GM19238 (cell line): ENCODE data around the gene GALT.
A peak's percentile ranks its signal among the peaks of the same experiment; 100 is the strongest.

Source experiments
- DNase-seq: peaks from one replicate; pipeline ENCODE4 v3.0.0; 2011; ENCODE audit warnings: low spot score; ENCODE audit not compliant: insufficient read length

Gene GALT

GRCh38 chr9:34646211-34647083 lies at the start of gene GALT:
Gene GALT (plus strand): TSS chr9:34646675. CDS start chr9:34646705, 30 bp downstream.
- DNase-seq = peak; percentile 98

DNA sequence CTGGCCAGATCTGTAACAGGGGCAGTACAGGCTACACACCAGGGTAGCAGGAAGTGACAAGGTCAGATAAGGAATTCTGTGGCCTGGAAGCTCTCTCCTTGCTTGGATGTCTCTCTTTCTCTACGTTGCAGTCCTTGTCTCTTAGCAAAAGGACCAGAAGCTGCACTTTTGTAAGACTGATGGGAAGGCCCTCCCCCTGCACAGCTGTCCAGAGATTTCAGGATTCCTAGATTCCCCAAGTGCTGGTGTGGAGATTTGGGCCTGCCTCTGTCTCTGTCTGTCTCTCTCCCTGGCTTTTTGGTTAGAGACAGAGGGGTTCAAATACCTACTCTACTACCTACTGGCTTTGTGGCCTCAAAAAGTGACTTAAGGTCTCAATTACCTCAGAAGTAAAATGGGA lies 46.9 kb upstream of the GALT start:
- DNase-seq = no peak

- no peak for DNase-seq
Measured at GRCh38 chr9:34600908-34601307, 45.6 kb upstream of the GALT start.

DNA sequence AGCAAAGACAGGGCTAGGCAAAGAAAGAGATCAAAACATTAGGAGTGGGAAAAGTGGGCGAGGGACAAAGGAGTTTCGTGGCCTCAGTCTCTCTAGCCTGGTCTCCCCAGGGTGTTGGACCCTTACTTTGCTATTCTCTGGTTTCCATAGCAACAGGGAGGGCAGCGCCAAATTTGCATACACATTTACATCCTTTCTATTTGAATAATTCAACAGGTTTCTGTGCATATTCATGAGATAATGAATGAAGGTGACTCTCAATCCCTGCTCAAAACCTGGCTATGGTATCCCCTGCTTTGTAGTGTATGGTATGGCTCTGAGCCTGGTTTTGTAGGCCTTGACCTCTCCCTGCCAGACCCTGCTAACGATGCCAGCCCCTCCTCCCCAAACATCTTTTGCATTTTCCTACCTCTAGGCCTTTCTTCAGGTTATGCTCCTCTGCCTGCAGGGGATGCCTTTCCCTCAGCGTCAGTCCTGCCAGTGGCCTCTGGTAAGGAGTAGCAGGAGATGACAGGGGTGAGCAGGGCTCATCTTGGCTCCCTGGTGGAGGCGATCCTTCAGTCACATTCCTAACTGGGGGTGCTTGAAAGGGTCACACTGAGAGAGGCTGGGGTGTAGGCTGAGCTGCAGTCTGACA lies 44.4 kb upstream of the GALT start:
- no peak for DNase-seq

GRCh38 chr9:34603610-34604231 lies 42.8 kb upstream of the GALT start:
- DNase-seq = peak; percentile 75

DNA sequence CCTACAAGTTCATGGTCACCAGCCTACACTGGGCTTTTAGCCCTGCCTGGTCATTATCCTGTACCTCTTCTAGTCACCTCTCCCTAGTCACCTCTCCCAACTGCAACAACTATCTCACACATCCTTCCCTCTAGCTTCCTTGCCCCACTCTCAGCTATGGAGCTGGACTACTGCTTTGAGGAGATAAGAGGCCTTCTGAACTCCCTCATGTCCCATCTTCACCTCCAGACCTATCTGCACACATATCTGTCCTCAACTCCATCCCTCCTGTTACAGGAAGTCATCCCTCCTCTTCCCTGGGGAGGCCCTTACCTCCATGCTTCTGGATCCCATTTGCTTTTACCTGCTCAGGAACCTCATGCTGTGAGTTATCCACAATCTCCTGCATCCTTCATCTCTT lies 40.3 kb upstream of the GALT start:
- DNase-seq = no peak

DNA sequence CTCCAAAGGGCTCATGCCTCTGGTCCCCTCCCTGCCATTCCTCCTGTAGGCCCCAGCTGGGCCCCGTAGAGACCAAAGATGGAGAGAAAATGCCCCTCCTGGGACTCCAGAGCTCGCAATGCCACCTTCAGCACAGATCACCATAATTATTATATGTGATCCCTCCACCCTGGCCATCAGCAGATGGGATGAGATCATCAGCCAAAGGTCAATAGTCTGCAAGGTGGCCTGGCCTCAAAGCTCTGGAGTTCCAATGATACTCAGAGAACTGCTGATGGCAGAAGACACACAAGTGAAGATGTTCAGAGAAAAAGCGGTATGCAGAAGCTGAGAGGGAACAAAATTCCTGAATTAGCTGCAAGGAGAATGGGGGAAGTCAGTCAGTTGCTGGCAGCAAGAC lies 39.6 kb upstream of the GALT start:
- no peak for DNase-seq

DNA sequence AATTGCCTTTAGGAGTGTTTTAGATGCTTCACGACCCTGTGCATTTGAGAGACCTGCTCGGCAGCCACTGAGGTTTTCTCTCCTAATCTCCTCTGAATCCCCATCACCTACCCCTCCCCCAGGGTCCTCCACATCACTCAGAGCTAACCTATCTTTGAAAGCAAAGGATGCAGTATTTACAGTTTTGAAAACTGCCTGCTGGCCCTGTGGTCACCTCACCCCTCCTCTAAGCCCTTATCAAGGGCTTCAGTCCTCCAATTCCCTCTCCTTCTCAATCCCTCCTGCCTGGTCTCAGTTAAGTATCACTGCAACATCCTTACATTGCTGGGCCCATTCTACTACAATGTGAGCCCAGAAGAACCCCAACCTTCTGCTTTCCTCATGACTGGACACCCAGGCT lies 39.1 kb upstream of the GALT start:
- no peak for DNase-seq

DNA sequence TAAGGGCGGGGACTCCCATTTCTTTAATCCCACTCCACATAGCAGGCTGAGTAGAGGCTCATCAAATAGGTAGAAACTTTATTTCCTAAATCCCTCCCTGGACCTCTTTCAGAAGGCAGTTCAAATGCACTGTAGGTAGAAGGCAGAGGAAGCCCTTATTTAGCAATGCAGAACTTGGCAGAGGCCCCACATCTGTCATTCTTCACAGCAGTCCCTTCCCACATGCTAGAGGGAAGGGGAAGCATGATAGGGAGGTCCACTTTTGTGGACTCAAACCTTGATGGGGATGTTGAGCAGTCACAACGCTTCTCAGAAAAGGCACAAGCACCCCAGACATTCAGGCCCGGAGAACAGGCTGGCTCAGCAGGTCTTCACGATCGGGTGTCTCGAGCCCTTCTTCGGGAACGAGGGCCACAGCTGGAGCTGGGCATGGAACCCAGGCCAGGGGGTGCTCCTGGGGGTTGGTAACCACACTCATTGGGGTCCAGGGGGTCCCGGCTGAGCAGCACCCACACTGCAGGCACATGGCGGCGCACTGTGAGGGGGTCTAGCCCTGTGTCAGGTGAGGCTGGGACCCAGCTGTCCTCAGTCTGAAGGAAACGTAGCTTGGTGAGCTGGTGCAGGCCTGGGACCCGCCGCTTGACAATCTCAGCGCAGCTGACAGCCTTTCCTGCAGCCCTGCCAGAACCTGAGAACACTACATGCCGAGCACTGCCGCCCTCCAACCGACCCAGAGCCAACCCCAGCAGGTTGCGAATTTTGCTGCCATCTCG lies 35.9 kb upstream of the GALT start:
- no peak for DNase-seq

DNA sequence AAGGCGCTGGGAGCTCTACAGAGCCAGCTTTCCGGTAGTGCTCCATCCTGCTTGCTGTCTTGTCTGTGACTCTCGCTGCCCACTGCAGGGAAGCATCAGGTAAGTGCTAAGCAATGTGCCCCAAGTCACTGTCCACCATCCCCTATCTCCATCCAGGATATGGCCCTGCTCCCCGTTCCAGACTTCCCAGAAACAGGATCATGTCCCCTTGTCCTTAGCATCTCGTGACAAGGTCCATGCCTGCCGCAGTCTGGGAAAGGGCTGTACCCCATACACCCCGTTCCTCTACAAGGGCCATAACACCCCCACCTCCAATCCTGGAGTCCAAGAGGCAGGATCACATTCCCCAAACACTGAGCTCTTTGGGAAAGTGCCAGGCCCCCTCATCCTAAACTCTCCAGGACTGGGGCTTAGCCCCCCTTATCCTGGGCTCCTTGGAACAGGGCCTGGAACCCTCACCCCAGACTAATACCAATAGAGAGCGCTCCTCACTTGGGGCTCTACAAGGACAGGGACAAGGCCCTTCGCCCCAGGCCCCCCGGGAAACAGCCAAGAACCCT lies 35.1 kb upstream of the GALT start:
- DNase-seq = no peak

DNA sequence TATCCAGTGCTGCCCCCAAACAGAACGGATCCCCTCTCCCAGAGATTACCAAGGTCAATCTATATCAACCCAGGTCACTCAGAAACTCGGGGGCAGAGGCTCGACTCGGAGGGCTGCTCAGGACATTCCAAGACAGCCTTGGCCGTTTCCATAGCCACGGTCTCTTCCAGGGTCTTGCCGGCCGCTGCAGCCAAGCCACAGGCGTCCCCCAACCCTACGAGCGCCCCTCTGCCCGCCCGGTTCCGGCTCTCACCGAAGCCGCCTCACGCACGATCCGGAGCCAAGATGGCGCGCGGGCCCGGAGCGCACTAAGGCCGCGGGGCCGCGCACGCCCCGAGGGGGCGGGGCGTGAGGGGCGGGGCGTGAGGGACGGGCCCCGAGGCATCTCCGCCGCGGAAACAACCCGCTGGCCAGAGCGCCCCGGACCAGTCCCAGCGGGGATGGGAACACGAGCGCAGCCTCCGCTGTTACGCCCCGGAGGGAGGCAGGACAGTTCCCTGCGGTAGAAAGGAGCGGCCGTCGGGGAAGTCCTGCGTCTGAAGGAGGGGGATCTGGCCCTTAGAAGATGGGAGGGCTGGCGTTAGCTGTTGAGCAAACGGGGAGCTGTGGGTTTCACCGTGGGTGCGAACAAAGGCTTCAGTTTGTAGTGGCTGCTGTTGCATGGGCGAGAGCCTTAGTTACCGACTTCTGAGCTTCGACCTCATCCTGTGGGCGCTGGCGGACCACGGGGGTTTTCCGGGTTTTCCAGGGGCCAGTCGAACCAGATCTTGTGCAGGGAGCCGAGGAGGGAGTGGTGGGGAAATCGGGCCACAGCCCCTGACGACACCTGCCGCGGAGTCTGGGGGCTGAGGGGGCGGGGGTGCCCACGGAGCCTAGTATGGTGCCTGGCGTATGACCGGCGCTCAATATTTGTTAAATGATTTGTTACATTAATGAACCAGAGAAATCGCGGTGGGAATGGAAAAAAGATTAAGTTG lies 34.4 kb upstream of the GALT start, which contains the start of gene RPP25L:
TSS of gene RPP25L (minus strand) at position 287 of the 977 bp plus-strand sequence. CDS start 801 bp downstream, outside the sequence.
- peak; percentile 96 for DNase-seq

- DNase-seq = peak; percentile 73
Measured at GRCh38 chr9:34612788-34613390, 33.6 kb upstream of the GALT start.

DNA sequence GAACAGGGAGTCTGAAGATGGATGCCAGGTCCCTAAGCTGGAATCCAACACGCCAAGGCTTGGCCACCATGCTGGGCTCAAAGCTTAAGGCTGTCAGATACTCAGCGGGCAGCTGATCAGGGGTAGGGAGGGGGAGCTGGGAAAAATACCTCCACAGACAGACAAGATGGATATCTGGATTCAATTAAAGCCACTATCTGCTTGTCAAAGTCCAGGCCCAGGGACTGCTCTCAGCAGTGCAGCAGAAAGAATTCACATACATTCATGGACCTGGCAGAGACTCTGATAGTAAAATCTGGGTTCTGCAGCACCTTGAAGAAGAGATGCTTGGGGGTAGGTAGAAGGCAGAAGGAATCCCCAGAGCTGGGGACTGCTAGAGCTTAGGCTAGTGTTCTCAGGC lies 31.3 kb upstream of the GALT start:
- DNase-seq = no peak

DNA sequence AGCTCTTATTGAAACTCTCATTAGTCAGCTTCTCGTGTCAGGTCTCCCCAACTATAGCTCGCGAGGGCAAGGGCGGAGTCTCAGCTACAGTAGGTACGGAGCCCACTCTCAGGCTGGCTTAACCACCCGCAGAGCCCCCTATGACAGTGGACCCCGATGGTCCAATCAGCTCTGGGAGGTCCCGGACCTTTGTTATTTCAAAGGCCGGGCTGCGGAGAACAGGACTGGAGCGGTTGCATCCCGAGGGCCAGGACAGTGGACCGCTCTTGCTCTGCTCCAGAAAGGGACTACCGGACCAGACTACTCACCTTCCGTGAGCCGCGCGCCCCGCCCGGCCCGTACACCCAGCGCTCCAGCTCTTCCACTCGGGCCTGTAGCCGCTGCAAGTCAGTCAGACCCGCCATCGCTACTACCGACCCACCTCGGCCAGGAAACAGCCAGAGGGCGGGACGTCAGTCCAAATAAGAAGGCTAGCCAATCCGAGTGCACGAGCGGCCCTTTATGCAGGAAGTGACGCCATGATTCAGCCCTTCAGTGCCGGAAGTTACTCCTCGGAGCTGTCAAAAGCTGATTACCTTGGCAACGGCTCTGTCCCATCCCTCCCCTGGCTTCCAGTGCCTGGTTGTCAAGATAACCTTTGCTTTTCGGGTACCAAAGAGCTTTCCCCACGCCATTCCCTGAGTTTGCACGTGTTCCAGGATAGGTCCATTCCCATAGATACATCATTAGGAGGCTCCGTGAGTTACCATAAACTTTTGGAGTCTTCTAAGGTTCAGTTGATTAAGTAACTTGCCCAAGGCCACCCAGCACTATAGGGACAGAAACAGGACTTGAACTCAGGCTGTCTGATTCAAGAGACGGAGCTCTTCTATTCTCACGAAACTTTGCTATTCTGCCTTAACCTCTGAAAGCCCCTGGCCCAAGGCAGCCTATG lies 26.1 kb upstream of the GALT start, which contains the start of gene DCTN3:
TSS of gene DCTN3 (minus strand) at position 435 of the 934 bp plus-strand sequence. CDS start at position 404, 31 bp downstream.
- DNase-seq = peak; percentile 98

DNA sequence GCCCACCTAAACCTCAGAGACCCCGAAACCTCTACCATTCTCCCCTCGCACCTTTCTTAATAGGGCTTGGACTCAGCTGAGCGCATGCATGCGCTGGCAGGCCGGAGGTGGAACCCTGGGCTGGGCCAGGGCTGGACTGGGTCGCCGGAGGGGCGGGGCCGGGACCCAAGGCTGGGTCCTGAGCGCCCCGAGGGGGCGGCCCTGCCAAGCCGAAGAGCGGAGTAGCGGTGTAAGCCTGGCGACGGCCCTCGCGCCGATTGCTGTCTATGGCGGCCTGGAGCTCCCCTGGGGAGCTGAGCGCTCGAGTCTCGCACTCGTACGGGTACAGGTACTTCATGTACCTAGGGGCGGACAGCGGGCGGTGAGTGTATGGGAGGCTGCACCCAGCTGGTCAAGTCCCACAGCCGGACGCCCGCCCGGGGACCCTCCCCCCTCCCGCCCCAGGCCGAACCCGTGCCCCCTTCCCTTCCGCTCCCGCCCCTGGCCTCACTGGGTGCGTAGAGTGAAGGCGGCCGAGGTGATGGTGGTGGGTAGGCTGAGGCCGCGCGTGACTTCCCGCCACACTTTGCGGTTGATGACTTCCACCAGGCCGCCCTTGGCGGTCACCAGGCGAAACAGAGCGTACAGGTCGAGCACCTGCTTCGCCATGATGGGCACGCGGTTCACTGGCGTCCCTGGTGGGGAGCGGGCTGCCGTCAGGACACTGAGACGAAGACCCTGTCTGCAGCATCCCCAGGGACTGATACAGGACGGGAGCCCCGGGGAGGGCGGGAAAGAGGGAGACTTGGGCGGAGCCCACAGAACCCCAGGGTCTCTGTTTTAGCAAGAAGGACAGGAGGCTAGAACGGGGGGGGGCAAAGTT lies 22.9 kb upstream of the GALT start:
- no peak for DNase-seq

DNA sequence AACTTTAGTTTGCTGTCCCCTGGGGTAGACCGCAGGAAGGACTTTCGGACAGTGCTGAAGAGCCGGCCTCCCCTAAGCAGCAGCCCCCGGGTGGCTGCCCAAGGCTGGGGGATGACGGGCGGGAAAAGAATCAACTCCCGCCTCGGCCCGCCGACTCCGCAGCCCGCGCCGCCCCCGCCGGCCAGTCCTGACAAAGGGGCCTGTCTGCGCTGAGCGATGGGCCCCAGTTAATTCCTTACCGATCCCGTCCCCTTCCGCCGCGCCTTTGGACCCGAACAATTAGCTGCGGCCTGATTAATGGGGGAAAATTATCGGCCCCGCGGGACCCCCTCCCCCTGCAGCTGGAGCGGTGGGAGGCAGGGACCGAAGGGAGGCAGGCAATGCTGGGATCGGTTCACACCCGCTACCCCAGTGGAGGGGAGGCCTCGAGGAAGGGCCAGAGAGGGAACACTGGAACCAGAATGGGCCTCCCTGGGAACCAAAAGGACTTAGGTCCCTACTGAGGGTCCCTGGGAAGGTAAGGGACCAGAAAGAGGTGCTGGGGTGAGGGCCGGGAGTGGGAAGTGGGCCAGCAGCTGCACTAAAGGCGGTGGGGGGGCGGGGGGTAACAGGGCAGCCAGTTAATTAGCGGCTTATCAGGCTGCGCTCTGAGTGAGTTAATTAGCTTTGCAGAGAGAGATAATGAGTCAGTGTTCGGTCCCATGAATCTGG lies 21.8 kb upstream of the GALT start:
- no peak for DNase-seq

- DNase-seq = no peak
Measured at GRCh38 chr9:34625186-34625486, 21.3 kb upstream of the GALT start.
